BE2C (cell line): Measurements from ENCODE around the gene POU6F2.

Source experiments
- DNase-seq: peaks from one replicate; pipeline ENCODE4 v3.0.0-alpha.2; 2020
- H3K27me3 ChIP-seq: fragments of 250-450 bp; sonication (Bioruptor Pico); 2 replicates; pipeline ENCODE4 v1.5.1; 2020; ENCODE audit warnings: mild to moderate bottlenecking
- H3K36me3 ChIP-seq: fragments of 250-450 bp; sonication (Bioruptor Pico); 2 replicates; pipeline ENCODE4 v1.5.1; 2020; ENCODE audit warnings: mild to moderate bottlenecking
- H3K4me1 ChIP-seq: fragments of 250-450 bp; sonication (Bioruptor Pico); 2 replicates; pipeline ENCODE4 v1.5.1; 2020
- H3K4me3 ChIP-seq: 2 replicates; pipeline ENCODE4 v1.5.1; 2011; ENCODE audit warnings: low read depth, low read length
- H3K9me3 ChIP-seq: fragments of 250-450 bp; sonication (Bioruptor Pico); 2 replicates; pipeline ENCODE4 v1.5.1; 2020
- TF ChIP-seq, protein P1 (sequence below): IDR thresholded peaks from 2 replicates; pipeline ENCODE4 v1.5.1; 2012; ENCODE audit warnings: mild to moderate bottlenecking, low read depth, low read length

Gene POU6F2

DNA sequence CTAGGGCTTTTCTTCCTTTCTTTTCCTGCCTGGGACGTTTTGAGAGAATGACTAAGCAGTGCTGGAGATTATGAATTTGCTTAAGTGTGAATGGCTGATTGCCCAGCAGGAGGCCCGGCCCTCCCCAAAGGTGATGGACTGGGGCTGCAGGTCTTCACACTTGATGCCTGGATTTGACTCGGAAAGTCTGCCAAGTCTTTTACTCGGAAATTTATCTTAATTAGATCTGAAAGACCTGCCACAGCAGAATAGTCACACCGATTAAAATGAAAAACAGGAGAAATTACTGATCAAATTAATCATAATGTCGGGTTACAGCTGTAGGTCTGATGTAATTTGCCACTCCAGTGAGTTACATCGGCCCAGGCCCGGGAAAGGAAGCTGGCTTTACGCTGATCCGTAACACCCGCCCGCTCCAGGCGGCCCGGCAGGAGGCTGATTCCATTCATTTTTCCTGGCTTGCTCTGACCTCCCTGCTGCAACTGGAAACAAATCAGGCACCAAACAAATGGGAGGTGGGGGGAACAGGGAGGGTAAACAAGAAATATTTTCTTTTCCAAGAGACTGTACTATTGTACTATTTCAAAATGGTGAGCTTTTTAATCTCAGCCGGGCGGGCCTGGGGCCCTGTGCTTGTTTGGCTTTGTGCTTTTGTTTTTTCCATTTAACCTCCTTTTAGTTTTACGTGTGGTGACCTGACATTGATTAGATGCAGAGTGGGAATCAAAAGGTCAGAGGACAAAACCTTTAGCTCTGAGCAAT, 376.1 kb downstream of the POU6F2 start:
- DNase-seq = peak; percentile 47
- no peak overlapping the region for H3K4me3 ChIP-seq

DNA sequence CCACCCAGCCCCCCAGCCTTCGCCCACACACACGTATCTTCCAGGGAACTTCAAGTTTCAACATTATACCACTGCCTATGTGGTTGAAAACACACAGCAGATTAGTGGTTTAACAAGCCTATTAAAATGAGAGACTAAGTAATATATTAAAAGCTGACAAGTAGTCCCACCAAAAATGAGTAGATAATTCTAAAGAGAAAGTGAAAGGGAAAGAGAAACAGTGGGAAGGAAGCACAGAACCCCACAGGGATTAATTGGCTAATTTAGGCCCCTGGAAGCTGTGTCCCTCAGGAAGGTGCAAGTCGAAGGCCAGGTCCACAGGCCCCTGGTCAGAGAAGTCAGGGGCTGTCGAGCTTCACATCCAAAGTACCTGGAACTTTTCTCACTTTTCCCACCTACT, 378.0 kb downstream of the POU6F2 start:
- H3K27me3 ChIP-seq = peaks cover 12% of the 10 kb centered on the region
- H3K4me3 ChIP-seq = no peak overlapping the region
- DNase-seq = no peak
- no peaks in the 10 kb centered on the region for H3K9me3 ChIP-seq
- H3K4me1 ChIP-seq = no peaks in the 10 kb centered on the region
- TF ChIP-seq, protein P1, sequence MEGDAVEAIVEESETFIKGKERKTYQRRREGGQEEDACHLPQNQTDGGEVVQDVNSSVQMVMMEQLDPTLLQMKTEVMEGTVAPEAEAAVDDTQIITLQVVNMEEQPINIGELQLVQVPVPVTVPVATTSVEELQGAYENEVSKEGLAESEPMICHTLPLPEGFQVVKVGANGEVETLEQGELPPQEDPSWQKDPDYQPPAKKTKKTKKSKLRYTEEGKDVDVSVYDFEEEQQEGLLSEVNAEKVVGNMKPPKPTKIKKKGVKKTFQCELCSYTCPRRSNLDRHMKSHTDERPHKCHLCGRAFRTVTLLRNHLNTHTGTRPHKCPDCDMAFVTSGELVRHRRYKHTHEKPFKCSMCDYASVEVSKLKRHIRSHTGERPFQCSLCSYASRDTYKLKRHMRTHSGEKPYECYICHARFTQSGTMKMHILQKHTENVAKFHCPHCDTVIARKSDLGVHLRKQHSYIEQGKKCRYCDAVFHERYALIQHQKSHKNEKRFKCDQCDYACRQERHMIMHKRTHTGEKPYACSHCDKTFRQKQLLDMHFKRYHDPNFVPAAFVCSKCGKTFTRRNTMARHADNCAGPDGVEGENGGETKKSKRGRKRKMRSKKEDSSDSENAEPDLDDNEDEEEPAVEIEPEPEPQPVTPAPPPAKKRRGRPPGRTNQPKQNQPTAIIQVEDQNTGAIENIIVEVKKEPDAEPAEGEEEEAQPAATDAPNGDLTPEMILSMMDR = no peak
- no peaks in the 10 kb centered on the region for H3K36me3 ChIP-seq

More for the DNA sequence above, 376.1 kb downstream of the POU6F2 start:
- H3K36me3 ChIP-seq = no peaks in the 10 kb centered on the region
- TF ChIP-seq, protein P1 = peak; percentile 24; the same call in 1 of the 2 replicates
- no peaks in the 10 kb centered on the region for H3K9me3 ChIP-seq
- H3K27me3 ChIP-seq = peaks cover 14% of the 10 kb centered on the region
- no peaks in the 10 kb centered on the region for H3K4me1 ChIP-seq

DNA sequence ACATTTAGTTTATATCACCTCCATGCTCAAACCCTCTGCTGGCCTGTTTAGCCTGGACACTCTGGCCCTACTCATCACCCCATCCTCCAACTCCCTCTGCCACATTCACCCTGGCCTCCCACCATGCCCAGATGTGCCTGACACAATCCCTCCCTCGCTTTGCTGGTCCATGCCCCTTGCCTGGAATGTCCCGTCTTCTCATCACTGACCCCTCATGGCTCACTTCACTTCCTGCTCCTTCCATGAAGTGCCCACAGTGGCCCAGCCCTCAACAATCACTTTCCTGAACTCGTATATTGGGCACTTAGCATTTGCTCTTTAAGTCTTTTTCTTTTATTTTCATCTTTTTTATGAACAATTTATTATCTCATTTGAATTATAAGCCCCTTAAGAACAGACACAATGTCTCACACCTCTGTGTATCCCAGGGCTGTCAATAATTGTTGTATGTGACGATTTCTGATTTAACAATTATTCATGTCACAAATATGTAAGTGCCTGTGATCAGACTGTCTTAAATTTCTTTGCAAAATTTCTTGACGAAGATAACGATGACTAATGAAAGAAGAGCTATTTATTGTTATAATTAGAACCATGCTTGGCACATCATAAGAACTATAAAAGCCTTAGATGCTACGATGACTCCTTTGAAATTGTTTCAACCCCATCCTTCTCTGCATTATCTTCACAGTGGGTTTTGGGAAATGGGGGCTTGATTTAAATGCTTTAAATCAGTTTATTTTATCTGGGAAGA, 378.6 kb downstream of the POU6F2 start:
- H3K27me3 ChIP-seq = peaks cover 15% of the 10 kb centered on the region
- H3K9me3 ChIP-seq = no peaks in the 10 kb centered on the region
- no peaks in the 10 kb centered on the region for H3K4me1 ChIP-seq
- no peak for DNase-seq
- no peaks in the 10 kb centered on the region for H3K36me3 ChIP-seq
- no peak overlapping the region for H3K4me3 ChIP-seq
- TF ChIP-seq, protein P1 = no peak

DNA sequence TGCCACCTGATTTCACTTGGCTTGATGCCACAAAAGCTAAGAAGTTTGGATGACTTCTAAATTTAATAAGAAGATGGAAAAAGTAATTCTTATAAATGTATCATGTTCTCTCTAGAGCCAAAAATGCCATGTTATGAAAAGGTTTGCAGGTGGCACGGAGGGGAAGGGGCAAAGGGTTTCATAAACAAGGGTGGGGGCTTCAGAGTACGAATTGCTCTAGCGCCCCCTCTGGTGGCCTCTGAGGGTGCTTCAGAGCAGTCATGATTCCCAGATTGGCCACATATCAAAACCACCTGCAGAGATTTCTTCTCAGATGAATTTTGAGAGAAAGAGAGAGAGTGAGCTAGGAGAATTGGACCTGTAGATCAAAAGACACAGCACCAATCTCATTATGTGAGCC, 379.9 kb downstream of the POU6F2 start:
- H3K4me3 ChIP-seq = no peak overlapping the region
- H3K27me3 ChIP-seq = peaks cover 16% of the 10 kb centered on the region
- no peaks in the 10 kb centered on the region for H3K9me3 ChIP-seq
- H3K4me1 ChIP-seq = no peaks in the 10 kb centered on the region
- TF ChIP-seq, protein P1 = peak; percentile 55
- peak; percentile 18 for DNase-seq
- H3K36me3 ChIP-seq = no peaks in the 10 kb centered on the region

DNA sequence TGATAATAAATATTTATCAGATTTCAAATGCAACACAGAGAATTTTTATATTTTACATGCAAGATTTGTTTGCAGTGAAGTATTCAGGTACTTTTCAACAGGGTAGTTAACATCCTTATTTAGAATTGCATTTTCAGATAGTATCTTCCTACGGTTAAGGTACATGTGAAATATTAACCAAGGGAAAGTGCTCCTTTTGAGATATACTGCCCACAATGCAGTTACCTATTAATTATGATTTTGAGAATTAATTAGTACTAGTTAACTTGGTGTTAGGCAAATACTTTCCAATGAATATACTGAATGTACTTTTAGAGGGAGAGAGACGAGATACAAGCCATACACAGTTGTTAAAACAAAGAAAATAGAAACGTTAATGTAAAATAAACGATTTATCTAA, 382.3 kb downstream of the POU6F2 start:
- peaks cover 12% of the 10 kb centered on the region for H3K27me3 ChIP-seq
- DNase-seq = no peak
- no peaks in the 10 kb centered on the region for H3K36me3 ChIP-seq
- TF ChIP-seq, protein P1 = no peak
- no peaks in the 10 kb centered on the region for H3K9me3 ChIP-seq
- H3K4me3 ChIP-seq = no peak overlapping the region
- H3K4me1 ChIP-seq = no peaks in the 10 kb centered on the region

DNA sequence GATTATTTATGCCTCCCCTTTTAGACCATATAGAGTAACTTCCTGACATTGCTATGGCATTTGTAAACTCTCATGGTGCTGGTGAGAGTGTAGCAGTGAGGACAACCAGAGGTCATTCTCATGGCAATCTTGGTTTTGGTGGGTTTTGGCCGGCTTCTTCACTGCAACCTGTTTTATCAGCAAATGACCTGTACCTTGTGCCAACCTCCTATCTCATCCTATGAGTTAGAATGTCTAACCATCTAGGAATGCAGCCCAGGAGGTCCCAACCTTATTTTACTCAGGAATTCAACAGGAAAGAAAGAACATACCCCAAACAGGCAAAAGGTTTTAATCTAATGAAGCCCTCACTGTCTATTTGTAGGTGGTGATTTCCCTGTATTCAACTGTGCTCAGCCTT, 383.1 kb downstream of the POU6F2 start:
- H3K4me1 ChIP-seq = no peaks in the 10 kb centered on the region
- H3K27me3 ChIP-seq = peaks cover 12% of the 10 kb centered on the region
- TF ChIP-seq, protein P1 = no peak
- no peak overlapping the region for H3K4me3 ChIP-seq
- no peaks in the 10 kb centered on the region for H3K9me3 ChIP-seq
- no peaks in the 10 kb centered on the region for H3K36me3 ChIP-seq
- DNase-seq = no peak
